ENCODE results near the gene MLPH.

DNA sequence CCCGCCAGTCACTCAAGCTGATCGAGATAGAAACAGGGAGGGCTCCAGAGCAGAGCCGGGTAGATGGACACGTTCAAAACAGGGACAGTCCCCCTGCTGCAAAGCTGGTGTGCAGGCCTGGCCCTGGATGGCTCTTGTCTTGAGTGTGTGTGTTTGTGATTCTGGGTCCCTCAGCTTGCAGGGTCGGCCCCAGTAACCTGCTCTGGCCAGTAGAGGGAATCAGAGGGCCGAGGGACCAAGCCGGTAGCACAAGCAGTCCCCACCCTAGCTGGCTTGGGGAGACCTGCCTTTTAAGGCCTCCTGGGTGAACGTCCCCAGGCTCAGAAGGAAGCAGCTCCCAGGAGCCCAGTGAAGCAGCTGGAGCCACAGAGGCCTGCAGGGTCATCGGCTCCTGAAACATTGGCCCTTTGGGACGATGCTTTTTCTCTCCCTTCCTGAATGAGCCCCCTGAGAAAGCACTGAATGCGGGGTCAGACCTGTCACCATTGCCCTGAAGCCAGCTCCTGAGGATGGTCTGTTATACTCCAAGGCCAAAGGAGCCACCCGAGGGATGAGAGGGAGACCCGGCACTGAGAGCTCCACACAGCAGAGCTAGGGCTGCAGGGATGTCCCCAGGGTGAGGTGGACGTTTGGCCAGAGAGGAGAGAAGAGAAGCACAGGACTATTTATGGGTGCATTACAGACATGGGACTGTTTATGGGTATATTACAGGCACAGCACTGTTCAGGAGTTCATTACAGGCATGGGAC, 15.4 kb upstream of the MLPH start:
- TF ChIP-seq POLR2A (IDR thresholded peaks at IDR 0.05; ENCODE audit: low read depth, low read length) (no peak; the same call in 1 of the 2 replicates), CTCF (conservative IDR thresholded peaks at IDR 0.05; ENCODE audit: low read depth, low read length) (peak; percentile 74), MXI1 (IDR thresholded peaks at IDR 0.05; ENCODE audit: borderline replicate concordance, low read depth, low read length) (no peak), MAFK (IDR thresholded peaks at IDR 0.05; ENCODE audit: low read depth, low read length) (no peak), ELK1 (IDR thresholded peaks at IDR 0.05; ENCODE audit: borderline replicate concordance, low read depth, low read length) (no peak)

Measured in IMR-90 (cell line).